Measurements from ENCODE around the gene SYNE3.

The SYNE3 gene

DNA sequence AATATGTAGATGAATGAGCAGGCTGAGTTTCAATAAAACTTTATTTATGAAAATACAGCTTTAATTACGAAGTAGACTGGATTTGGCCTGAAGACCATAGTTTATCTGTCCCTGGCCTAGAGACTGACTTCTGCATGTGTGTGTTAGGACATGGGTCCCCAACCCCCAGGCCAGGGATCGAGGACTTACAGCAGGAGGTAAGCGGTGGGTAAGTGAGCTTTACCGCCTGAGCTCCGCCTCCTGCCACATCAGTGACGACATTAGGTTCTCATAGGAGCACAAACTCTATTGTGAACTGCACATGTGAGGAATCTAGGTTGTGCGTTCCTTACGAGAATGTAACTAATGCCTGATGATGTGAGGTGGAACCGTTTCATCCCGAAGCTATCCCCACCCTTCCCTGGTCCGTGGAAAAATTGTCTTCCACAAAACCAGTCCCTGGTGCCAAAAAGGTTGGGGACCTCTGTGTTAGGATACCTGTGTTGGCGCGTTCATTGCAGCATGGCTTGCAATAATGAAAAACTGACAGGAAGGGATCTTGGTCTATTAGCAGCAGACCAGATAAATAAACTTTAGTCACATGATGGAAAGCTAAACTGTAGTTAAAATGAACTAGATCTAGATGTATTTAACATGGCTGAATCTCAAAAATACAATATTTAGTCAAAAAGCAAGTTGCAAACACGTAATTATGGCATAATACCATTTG lies 22.5 kb upstream of the SYNE3 start:
- no peak for DNase-seq

DNA sequence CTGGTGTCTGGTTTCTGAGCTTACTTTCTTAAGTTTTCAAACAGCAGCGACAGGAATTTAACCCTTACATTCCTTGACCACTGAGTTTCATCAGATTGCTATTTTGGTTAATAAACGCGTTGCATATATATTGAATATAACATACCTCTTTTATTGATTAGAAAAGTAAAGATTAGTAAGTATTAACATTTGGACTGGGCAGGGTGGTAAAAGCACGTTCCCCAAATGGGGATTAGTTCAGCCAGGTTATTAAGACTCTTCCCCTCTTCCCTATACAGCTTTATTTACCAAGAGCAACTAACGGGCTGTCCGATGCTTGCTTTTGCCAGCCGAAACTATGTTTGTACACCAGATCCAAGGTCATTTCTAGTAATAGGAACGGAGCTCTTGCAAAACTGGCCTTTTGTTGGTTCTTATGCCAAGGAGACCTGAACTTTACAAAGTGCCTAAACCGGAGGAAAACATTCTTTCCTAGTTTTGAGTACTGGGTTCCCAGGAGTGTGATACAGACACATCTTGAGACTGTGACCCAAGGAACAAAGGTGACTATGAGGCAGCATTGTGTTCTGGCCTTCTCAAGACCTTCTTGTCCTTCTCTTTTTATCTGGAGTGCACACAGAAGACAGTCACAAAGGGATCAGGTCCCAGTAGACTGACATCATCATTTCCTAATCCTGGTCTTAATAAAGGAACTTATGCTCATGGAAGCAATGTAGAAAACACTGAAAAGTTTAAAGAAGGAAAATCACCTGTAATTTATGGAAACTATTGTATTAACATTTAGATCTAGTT lies 21.0 kb upstream of the SYNE3 start:
- DNase-seq: no peak

DNA sequence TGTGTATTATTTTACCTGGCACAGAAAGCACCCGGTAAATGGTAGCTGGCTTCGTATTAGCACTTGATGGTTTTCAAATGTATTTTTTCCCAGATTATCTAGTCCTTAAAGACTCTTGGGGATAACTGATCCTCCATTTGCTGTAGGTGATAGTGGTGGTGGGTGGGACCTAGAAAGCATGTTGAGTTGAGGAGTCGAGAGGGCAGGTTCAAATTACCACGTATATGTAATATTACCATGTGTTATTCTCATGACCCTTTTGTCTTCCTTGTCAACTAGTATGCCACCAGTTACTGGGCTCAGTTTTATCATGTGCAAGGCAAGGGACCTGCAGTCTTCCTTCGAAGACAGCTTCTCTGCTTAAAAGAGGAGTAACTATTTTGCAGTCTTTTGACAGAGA lies 20.2 kb upstream of the SYNE3 start:
- no peak for DNase-seq

DNA sequence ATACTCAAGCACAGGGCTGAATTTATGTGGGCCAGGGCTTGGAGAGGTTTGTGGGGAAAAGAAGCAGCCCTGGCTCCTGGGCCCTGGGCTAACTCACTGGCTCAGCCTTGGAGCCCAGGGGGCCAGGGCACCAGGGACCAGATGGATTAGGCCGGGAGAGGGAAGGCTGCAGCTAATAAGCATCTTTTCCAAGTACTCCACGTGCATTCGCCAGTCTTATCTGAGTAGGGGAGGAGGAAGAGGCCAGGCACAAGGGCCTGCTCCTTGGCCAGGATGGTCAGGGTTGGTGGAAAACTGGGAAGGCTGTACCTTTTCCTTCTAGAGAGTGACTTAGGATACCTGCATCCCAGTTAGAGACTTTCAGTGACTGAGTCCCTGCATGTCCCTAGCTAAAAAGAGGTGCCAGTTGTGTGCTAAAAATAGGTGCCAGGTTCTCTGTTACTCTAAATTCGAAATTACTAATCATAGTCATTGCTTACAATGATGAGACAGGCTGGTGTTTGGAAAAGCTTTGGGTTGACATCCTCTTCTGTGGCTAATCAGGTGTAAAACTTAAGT lies 19.7 kb upstream of the SYNE3 start:
- no peak for DNase-seq

DNA sequence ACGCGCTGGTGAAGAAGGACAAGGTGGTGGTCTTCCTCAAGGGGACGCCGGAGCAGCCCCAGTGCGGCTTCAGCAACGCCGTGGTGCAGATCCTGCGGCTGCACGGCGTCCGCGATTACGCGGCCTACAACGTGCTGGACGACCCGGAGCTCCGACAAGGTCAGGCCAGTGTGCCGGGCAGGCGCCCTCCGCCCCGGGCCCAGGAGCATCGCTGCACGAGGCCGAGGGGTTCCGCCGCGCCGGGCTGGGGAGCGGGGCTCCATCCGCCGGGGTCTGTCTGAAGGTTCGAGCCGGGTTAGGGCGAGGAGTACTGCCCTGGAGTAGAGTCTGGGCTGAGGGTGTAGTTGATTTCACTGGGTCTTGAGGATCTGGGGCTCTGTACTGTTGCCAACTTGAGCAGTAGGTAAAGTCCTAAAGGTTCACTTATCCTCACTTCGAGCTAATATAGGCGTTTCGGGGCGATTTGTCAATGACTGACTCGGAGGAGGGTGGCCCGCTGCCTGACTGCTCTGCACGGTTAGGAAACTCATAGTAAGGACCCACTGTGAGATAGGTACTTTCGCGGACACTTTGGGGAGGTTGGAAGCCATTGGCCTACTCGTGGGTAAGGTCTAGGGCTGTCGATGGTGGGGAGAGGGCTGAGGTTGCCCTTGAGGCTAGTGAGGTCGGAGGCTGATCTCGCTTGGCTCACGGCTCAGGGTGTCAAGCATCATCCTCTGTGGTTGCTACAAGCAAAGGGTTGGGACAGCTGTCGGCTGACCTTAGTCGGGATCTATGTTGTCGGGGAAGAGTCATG lies 19.0 kb upstream of the SYNE3 start:
- DNase-seq: no peak

DNA sequence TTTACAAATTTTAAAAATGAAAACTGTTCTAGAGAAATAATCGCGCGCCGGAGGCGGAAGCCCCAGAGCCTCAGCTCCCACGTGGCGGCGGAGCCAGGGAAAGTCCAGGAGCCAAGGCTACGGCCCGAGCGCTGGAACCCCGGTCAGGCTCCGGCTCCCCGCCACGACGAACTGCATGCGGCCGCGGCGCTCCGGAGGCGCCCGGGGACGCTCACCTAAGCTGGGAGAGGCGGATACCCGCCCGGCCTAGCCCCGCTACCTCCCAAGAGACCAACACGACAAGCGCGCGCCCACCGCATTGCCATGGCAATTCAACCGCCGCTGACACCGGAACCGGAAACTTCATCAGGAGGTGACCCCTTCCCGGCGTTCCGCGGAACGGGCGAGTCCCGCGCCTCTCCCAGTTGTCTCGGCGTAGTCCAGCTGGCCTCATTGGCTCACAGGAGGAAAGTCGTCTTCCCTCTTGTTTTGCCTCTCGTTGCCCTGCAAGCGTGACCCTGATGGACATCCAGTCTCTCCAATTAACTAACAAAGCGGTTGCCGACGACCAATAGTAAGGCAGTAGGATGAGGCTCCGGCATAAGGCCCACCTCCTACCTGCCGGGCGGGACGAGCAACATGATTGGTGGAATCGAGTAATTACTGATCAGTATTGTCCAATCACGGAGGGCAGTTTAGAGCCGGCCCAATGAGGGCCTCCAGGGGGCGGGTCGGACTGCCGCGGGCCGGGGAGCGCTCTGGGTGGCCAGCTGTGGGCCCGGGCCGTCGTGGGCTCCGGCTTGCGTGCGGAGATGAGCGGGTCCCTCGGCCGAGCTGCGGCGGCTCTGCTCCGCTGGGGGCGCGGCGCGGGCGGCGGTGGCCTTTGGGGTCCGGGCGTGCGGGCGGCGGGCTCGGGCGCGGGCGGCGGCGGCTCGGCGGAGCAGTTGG lies 18.1 kb upstream of the SYNE3 start, which contains the start of gene GLRX5:
Gene GLRX5, plus strand, starts transcription at position 752 of the 927 bp plus-strand sequence. Its CDS starts 40 bp downstream, at position 792.
- peak; percentile 80 for DNase-seq

DNA sequence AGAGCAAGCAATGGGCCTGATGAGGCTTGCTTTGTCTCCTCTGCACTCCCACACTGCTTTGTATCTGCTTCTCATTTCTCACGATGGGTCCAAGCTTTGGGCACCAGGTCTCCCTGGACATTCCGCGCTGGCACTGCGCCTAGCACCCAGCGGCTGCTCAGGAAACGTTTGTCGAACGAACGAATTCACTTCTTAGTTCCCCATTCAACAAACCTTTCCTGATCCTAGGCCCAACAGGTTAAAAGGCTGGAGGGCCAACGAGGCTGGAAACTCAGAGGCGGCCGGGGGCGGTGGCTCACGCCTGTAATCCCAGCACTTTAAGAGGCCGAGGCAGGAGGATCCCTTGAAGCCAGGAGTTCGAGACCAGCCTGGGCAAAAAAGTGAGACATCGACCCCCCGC lies 17.4 kb upstream of the SYNE3 start:
- DNase-seq: no peak

DNA sequence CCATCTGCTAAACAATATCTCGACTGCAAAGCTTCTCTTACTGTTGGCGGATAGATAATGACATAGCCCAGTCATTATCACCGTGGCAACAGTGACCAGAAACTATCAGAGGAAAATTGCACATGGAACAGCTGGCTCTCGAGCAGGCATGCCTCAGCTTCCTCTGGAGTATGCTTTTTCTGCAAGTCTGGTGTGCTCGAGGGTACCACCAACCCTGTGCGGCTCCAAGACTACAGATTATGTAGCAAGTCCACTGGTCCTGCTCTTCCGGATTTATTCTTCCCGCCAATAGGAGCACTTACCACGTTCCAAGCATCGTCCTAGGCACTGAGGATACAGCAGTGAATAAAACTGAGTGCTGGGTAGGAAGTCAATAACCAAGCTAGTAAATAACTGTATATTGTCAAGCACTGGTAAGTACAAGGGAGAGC lies 17.0 kb upstream of the SYNE3 start:
- no peak for DNase-seq

DNA sequence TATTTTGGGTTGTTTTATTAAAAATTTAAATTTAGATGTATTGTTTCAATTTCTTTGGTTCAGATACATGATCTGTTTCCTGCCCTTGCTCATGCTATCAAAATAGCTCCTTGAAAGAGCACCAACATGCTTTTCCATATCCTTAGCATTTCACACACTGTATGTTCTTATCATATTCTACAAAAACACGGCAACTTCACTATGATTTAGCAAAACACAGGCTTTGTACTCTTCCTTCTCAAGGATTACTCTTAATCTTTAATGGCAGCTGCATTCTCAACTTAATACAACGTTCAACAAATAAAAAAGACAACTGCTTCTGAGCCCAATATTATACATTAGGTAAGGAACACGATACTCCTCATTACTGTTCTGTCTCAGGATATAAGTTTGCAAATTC lies 15.5 kb upstream of the SYNE3 start:
- DNase-seq: no peak

DNA sequence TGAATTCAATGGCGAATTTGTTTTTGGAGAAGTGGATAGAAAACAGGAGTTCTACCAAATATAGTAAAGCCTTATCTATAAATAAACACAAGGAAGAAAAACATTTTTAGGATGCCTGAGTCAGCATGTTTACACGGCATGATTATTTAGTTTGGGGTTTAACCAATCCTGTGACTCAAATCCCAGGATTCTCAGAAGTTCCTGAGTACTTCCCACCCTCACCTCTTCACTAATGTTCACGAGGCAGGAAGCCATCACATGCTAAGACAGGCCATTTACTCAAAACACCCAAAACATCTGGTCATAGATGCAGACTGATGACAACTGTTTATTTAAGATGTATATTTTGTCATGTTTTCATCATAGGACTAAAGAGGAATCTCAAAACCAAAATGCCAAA lies 15.0 kb upstream of the SYNE3 start:
- DNase-seq: no peak

DNA sequence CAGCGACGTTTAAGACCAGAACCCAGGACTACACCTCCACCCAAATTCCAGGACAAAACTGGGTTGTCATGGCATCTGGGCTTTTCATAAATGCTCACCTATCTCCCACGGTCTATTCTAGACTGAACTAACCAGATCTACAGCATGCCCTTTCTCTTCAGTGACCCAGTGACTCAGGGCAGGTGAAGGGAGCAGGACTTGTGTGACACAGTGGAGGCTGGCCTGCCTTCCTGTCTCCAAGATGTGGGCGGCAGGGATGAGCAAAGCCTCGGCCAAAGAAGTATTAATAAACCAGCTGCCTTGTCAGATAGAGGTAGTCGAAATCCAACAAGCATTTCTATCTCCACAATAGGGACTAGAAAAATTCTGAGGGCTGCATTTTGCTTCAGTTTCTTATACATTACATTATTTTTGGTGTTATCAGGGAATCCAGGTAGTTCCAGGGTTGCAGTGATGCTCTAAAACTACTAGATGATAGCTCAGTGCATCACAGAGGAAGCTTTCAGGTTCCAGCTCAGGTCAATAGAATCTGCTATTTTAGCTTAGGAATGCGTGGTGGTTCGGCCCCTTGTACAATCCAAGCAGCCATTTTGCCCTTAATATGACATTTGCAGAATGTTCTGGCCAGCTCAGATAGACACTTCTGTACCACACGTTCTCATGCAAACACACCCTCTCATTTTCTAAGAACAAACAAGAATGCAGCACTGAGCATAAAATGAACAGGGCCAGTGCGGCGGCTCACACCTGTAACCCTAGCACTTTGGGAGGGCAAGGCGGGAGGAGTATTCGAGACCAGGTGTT lies 14.2 kb upstream of the SYNE3 start:
- DNase-seq: no peak

DNA sequence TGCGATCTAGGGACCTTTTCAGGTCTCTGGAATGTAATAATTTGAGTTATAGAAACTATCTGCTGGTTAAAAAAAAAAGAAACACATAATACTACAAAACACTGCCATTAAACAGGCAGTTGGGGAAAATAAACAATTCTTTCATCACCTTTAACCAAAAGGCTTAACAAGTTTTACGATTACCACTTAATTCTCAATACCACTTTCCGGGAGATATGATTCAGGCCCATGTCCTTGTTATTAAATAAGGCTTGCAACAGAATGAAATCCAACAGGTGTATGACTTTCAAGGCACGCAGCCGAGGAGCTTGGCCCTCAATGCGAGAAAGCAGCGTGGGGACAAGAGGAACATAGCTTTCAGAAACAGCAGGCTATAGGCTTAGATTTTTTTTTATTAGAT lies 12.8 kb upstream of the SYNE3 start:
- DNase-seq: no peak

DNA sequence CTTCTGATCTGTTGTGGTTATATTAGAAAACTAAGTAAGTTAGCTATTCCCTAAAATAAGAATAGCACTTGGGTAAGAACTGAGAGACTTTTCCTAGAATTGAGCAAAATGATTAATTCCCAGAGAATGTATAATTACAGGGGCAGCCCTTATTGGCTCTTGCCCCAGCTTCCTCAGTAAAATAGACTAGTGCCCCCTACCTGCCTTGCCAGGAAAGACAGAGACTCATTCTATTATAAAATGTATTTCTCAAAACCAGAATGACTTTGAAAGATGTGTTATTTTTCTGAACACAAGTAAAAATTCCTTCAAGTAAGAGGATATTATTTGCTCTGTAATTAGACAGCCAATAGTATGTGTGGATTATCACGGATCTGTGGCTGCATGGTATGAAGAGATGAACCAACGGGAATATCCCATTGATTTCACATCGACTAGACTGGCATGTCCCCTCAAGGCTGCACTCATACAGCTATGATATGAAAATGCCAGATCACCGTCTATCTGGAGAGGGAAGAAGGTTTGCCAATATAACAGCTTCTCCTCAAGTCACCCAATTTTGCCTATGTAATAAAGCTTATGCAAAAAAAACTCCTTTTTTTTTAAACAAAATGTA lies 11.0 kb upstream of the SYNE3 start:
- no peak for DNase-seq

DNA sequence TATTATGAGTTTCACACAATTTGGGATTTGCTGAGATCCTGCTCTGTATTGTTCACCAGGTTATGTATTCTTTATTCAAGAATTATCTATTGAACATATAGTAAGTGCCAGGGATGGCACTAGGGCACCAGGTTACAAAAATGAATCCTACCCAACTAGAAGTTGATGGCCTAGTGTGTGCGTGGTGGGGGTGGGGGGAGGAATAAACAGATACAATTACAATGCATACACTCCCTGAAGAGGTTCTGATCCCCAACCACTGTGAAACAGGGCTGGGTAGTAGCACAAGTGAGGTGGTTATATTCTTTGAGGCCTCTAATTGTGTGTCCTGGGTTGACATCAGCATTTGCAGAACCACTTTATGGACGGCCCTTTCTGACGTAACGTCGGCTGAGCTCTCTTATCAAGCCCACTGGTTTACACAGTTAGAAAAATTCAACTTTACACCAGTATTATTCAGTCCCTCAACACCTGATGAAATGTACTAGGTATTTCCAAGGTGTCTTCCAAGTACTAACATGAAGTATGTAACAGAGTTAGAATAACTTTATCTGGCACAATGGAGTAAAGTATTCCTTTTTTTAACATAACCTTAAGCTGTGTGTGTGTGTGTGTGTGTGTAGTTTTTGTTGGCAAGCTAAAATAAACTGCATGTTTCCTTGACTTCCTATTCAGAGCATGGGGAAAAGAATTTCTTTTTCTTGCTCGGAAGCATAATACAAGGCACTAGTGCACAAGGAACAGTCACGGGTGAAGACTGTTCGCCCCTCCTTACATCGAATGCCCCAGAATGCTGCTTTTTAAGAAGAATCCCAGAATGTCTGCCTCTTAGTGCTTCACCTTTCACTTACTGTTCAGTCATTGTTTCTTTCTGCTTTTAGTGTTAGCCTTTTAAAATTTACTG lies 10.3 kb upstream of the SYNE3 start:
- no peak for DNase-seq

DNA sequence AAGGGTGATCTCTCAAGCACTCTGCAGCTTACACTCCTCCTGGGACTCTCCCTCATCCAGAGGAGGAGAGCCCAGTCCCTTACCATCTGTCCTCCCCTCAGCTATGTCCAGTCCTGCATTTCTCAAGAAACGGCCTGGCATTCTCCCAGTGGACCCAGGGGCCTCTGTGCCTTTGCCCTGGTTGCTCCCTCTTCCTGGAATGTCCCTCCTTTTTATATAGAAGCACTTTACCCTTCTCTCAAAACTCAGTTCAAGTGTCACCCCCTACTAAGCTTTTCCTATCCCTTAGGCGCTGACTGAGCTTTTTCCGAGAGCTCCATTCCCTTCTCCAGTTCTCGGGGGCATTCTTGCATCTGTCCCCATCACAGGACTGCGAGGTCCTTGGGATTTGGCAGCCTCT lies 9.5 kb upstream of the SYNE3 start:
- DNase-seq: no peak

DNA sequence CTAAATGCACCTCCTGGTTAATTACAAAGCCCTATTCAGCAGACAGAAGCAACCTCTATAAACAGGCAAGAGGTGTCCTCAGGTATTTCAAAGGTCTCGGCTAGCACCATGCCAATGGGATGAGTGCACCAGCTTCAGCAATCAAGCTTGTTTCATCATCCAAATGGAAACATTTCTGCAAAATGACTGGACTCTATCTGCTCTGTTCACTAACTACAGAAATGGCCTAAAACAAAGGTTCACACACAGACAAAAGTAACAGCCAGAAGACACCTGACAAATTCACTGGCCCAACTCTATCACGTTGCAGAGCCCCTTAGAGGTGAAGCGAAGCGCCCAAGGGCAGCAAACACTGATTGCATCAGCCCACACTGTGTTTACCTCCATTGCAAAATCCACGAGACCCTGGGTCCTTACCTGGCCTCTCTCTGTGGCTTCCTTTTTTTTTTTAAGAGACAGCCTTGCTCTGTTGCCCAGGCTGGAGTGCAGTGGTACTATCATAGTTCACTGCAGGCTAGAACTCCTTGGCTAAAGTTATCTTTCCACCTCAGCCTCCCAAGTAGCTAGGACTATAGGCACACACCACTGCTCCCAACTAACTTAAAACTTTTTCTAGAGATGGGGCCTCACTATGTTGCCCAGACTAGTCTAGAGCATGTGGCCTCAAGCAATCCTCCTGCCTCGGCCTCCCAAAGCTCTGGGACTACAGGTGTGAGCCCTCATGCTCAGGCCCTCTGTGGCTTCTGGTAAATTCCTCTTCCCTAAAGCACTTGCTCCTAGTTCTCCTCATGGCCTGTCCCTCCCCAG lies 8.5 kb upstream of the SYNE3 start:
- no peak for DNase-seq

DNA sequence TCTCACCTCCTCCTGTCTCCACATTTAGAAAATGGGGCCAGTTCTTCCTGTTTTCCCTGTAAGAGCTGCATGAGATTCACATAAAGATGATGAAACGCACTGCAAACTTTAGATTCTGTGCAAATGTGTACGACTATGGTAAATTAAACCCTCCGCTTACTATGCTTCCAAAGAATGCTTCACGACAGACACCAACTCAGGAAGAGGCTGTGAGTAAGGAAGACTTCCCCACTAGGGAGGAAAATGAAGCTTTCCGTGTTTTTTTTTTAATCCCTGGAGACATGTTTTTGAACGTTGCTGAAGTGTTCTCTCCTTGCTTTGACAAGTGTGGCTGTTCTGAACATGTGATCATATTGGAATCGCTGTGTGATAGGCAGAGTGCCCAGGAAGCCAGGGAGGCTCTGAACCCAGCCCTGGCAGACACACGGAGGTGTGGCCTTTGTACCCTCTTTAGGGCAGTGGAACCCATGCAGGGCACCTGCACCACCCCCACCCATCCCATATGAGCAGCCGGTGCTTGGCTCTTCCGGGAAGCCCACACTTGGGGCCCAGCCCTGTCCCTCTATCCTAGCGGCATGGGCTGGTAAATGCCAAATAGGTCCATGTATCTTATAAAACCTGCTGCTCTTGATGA lies 7.5 kb upstream of the SYNE3 start:
- DNase-seq: peak; percentile 45
